Muscle of leg (tissue), 11 donors: ENCODE measurements around the gene AOPEP. TPM values are rescaled to one million over a fixed set of nuclear protein-coding genes. Genes with fewer than 3 reads are reported as not detected.

ENCODE experiments used
- DNase-seq: peaks from one replicate; pipeline ENCODE4 v3.0.0; 2013
- H3K27ac ChIP-seq: one replicate; pipeline ENCODE4 v1.5.1; 2013; ENCODE audit warnings: mild to moderate bottlenecking, low read length, control low read depth
- H3K27me3 ChIP-seq: one replicate; pipeline ENCODE4 v1.6.1; 2013; ENCODE audit warnings: low read length; ENCODE audit not compliant: control insufficient read depth, insufficient read depth
- H3K36me3 ChIP-seq: one replicate; pipeline ENCODE4 v1.6.1; 2013; ENCODE audit warnings: low read length; ENCODE audit not compliant: control insufficient read depth, insufficient read depth
- H3K4me1 ChIP-seq: one replicate; pipeline ENCODE4 v1.6.1; 2013; ENCODE audit warnings: low read length; ENCODE audit not compliant: control insufficient read depth, insufficient read depth
- H3K4me3 ChIP-seq: one replicate; pipeline ENCODE4 v1.5.1; 2013; ENCODE audit warnings: low read length, control low read depth
- H3K9me3 ChIP-seq: replicated peaks from 2 replicates; pipeline ENCODE4 v1.6.1; 2013; ENCODE audit warnings: low read depth, low read length; ENCODE audit not compliant: control insufficient read depth
- WGBS: methylation state at CpG from one replicate; pipeline ENCODE4 v1.1.5; 2013; ENCODE audit warnings: missing lambda C conversion rate; ENCODE audit not compliant: insufficient coverage; 5-methylcytosine and 5-hydroxymethylcytosine counted together
- polyA plus RNA-seq, 8 donors: library from polyadenylated mRNA; unstranded; fragments of 120-200 nt; gene quantifications; one replicate each; pipeline versions ENCODE4 v1.2.1 to v1.2.3, GENCODE V29; 2013; ENCODE audit warnings: inconsistent platforms in 1 of 8, low replicate concordance in 1 of 8; ENCODE audit not compliant: insufficient read length in 8 of 8, insufficient read depth in 1 of 8
- total RNA-seq: library from RNA; stranded (reverse); fragments of 120-200 nt; gene quantifications from one replicate; pipeline ENCODE4 v1.2.4, GENCODE V29; 2013

The AOPEP gene
- total and polyA plus RNA-seq, 9 donors, result 35.0 to 52.3 (median 43.3) TPM

DNA sequence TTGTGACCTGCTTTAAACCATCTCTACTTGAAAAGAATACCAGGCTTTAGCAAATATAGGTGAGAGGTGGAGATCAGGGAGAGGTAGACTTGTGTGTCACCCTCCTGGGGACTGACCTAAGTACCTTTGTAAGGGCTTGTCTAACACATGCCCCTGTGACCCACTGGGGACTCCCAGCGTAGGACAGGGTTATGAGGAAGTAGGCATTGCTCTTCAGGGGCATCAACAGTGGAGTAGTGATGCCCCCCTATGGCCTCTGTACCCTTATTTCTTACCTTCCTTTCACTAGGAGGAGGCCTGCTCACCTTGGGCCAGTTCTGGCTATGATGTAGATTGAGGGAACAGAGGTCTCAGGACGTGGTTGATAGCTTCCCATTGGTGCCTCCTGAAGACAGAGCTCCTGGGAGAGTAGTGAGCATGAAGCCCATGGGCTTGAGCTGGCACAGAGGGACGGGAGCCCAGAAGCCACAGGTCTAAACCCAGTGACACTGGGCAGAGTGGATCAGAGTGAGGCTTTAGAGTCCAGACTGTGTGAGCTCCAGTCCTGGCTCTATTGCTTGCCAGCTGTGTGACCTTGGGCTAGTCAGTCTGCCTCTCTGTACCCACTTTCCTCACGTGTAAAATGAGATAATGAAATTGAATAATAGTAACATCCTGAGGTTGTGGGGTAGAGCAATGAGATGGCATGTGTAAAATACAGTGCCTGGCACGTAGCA lies 191.7 kb downstream of the AOPEP start:
- peaks cover 33% of the 10 kb centered on the region for H3K4me1 ChIP-seq
- H3K27ac ChIP-seq, result no peak overlapping the region
- no peaks in the 10 kb centered on the region for H3K36me3 ChIP-seq
- no peaks in the 10 kb centered on the region for H3K27me3 ChIP-seq
- DNase-seq, result no peak
- 100% methylated on average over 2 of the region's 5 CpGs for WGBS
- H3K9me3 ChIP-seq, result no peaks in the 10 kb centered on the region
- H3K4me3 ChIP-seq, result no peak overlapping the region

DNA sequence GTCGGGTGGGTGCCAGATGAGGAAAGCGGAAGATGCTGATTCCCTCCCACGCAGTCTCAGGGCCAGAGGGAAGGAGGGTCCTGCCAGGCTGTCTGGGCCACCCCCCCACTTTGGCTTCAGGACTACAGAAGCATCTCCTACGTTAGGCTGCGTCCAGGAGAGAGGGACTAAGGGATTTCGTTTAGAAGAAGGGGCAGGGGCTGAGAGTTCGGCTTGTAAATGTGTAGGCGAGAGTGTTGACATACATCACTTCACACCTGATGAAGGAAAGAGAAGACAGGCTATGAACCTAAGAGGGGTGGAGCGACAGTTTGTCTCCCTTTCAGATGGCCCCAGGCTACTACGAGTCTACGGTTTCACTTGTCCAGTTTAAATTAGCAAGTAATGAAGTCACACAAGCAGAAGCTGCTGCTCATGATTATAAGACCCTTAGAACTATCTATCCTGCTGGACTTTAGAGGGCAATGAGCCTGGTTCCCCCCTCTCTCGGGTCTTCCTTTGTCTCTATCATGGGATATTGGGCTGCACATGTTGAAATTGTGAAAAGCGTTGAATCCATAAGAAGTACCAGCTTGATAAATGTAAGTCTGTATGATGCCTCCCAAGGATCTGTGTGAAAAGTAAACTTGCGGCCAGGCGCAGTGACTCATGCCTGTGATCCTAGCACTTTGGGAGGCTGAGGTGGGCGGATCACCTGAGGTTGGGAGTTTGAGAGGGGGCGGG lies 193.0 kb downstream of the AOPEP start:
- Histone ChIP-seq H3K9me3 (no peaks in the 10 kb centered on the region), H3K27ac (no peak overlapping the region), H3K4me3 (no peak overlapping the region), H3K36me3 (no peaks in the 10 kb centered on the region), H3K27me3 (no peaks in the 10 kb centered on the region), H3K4me1 (peaks cover 43% of the 10 kb centered on the region)
- peak; percentile 62 for DNase-seq
- WGBS, result 80% methylated on average over 6 of the region's 17 CpGs

DNA sequence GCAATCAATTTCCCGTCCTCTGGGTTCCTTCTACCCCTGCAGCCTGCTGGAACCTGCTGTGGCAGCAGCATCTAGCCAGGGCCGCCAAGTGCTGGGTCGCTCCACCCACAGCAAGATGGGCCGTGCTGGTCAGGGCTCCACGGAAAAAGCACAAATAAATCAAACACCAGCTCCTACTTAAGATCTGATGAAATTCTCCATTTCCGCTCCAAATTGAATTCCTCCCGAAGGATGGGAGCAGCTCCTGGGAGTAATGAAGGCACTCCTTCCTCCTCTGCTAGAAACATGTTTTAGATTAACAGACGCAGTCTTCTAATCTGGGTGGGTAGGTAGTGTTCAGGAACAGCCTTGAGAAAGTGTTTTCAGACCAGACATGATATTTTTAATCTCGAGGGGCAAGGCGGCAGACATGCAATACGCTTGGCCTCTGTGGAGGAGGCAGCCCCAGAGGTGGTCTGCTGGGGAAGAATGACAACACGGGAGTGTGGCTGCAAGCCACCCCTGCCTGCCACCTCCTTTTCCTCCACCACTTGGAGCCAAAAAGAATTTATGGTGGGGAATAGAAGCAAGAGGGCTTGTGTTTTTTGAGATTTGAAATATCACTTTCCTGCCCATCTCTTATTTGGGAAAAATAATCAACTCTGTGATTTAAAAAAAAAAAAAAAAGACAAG lies 194.1 kb downstream of the AOPEP start:
- peak; percentile 66 for DNase-seq
- no peaks in the 10 kb centered on the region for H3K27me3 ChIP-seq
- H3K27ac ChIP-seq, result peak overlapping the region; percentile 81
- no peaks in the 10 kb centered on the region for H3K9me3 ChIP-seq
- H3K36me3 ChIP-seq, result no peaks in the 10 kb centered on the region
- WGBS, result 30% methylated on average over 4 of the region's 12 CpGs
- H3K4me1 ChIP-seq, result peaks cover 43% of the 10 kb centered on the region
- H3K4me3 ChIP-seq, result no peak overlapping the region

DNA sequence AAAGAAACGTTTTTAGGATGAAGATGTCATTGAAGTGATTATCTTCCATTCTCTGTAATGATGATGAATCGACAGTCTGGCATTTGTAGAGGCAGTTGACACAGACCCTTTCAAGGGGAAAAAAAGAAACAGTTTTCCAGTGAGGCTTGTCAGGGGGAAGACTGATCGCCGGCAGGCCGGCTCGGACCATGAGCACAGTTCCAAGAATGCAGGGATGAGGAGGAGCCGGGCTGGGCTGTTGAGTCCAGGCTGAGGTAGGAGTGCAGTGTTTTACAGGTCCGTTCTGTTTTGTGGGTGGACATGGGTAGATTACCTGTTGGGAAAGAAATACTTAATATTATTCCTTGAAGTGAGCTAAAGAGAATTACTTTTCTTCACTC lies 194.6 kb downstream of the AOPEP start:
- peaks cover 3% of the 10 kb centered on the region for H3K36me3 ChIP-seq
- H3K27me3 ChIP-seq, result no peaks in the 10 kb centered on the region
- H3K27ac ChIP-seq, result peak overlapping the region; percentile 81
- H3K9me3 ChIP-seq, result no peaks in the 10 kb centered on the region
- DNase-seq, result peak; percentile 67
- no peak overlapping the region for H3K4me3 ChIP-seq
- peaks cover 43% of the 10 kb centered on the region for H3K4me1 ChIP-seq
- WGBS, result 18% methylated on average over 5 of the region's 8 CpGs

DNA sequence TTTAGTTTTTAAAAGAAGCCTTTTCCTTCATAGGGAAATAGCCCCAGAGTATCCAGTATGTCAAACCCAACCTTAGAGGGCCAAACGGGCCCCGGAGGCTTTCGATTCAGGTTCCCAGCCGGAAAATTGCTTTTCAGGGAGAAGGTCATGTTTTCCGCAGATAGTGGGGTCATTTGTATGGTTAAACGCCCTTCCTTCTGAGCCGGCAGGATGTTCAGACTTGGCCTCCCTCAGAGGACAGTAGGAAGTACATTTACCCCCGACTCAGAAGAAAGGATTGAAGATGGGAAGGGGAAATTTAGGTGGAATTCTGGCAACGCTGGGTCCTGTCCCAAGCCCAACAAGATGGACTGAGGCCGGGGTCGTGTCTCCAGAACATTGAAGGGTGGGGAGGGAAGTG lies 195.2 kb downstream of the AOPEP start:
- Histone ChIP-seq H3K4me3 (no peak overlapping the region), H3K9me3 (no peaks in the 10 kb centered on the region), H3K4me1 (peaks cover 43% of the 10 kb centered on the region), H3K27me3 (no peaks in the 10 kb centered on the region), H3K36me3 (peaks cover 4% of the 10 kb centered on the region), H3K27ac (peak overlapping the region; percentile 81)
- no peak for DNase-seq
- WGBS, result 65% methylated on average over 2 of the region's 11 CpGs

DNA sequence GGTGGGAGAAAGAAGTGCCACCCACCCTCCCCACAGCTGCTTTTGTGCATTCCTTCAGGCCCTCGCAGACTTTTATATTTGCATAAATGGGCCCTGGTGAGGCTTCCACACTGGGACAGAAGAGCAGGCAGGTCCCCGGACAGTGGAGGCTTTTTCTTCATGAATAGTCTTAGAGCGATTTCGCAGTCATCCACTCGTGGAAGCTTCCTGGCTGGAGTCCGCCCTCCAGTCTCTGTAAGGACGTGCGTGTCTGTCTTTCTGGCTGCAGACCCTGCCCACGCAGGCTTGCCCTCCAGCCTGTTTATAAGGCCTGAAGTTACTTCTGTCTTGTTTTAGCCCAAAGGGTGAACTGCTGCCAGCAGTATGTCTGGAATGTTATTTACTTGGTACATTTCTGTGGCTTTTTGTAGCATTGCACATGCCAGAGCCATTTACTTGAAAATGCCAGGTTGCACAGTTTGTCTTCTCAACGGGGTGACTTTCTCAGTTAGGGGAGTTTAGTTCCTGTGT lies 195.7 kb downstream of the AOPEP start:
- Histone ChIP-seq H3K9me3 (no peaks in the 10 kb centered on the region), H3K4me1 (peaks cover 40% of the 10 kb centered on the region), H3K27me3 (no peaks in the 10 kb centered on the region), H3K27ac (peak overlapping the region; percentile 81), H3K36me3 (peaks cover 4% of the 10 kb centered on the region), H3K4me3 (no peak overlapping the region)
- 40% methylated on average over 9 of the region's 10 CpGs for WGBS
- peak; percentile 79 for DNase-seq

DNA sequence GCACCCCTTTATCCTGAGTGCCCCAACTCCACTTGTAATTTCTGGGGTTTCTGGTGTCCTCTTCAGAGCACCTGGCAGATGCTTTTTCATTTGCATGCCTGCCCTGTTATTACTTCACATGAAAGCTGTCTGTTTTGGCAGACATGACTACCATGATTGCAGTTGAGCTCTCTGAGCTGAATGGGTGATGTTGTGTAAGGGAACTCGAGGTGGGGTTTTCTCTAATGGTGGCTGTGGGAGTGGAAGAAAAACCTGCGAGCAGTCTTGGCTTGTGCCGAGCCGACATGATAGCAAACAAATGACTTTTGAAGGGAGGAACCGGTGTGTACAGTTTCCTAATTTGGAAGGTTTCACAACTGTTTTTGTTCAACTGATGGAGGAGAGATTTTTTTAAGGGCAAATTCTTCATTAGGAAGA lies 196.2 kb downstream of the AOPEP start:
- Histone ChIP-seq H3K4me1 (peaks cover 42% of the 10 kb centered on the region), H3K27ac (peak overlapping the region; percentile 81), H3K4me3 (no peak overlapping the region), H3K36me3 (peaks cover 4% of the 10 kb centered on the region), H3K27me3 (no peaks in the 10 kb centered on the region), H3K9me3 (no peaks in the 10 kb centered on the region)
- WGBS, result 34% methylated on average over 5 of the region's 5 CpGs
- DNase-seq, result no peak

DNA sequence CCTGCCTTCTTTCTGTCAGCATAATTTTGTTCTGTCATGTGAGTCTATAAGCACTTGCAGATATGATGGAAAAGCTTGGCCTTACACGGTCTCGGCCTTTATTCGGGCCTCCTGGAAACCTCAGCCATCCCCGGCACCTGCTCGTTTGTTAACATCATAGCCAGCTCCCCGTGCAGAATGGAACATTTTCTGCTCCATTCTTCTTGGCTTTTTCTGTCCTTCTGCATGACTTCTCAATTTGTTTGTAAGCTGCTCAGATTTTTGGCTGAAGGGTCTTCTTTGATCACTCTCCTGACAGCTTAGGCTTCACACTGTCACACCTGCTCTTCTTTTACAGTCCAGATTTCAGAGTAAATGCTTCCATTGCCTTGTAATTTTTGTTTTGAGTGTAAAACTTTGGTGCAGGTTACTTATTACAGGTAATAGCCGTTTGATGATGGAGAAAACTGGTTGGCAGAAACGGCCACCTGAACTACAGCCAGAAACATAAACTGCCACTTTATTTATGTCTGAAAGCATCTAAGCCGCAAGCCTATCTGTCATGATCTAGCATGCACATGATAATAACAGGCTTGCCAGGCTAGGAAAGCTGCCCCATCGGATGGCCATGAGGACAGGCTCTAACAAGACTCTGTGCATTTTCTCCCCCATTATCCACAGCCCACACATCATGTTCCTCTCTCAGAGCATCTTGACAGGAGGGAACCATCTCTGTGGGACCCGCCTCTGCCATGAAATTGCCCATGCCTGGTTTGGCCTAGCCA lies 197.0 kb downstream of the AOPEP start:
- H3K9me3 ChIP-seq, result no peaks in the 10 kb centered on the region
- H3K4me1 ChIP-seq, result peaks cover 49% of the 10 kb centered on the region
- peaks cover 6% of the 10 kb centered on the region for H3K36me3 ChIP-seq
- peak overlapping the region; percentile 81 for H3K27ac ChIP-seq
- H3K27me3 ChIP-seq, result no peaks in the 10 kb centered on the region
- DNase-seq, result no peak
- no peak overlapping the region for H3K4me3 ChIP-seq
- 67% methylated on average over 9 of the region's 11 CpGs for WGBS

DNA sequence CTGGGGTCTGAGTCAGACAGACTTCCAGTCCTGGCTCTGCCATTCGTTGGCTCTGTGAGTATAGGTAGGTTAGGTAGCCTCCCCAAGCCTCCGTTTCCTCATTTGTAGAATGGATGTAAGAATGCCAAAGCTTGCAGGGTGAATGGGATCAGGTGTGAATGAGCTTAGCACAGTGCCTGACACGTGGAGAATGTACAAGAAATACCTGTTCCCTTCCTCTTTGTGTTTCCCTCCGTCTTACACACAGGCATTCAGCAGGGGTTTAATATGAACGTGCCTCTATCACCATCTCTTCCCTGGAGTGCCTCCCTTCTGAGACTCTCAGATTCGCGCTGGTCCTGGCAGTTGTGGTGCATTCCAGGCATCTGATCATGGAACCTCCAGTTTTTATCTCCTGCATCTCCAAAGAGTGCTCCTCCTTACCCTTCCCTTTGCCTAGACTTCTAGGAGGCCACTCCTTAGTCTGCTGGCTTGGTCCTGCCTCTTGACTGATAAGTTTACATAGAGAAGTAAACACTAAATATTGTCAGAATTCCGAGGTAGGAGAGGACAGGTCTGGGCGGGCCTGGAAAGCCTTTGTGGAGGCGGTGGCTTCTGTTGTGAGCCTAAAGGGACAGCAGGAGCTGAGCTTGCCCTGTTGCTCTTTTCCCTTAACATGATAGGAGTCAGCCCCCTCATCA lies 199.4 kb downstream of the AOPEP start:
- Histone ChIP-seq H3K36me3 (peaks cover 6% of the 10 kb centered on the region), H3K27me3 (no peaks in the 10 kb centered on the region), H3K27ac (no peak overlapping the region), H3K4me1 (peaks cover 46% of the 10 kb centered on the region), H3K9me3 (no peaks in the 10 kb centered on the region), H3K4me3 (no peak overlapping the region)
- 95% methylated on average over 8 of the region's 10 CpGs for WGBS
- DNase-seq, result no peak
